Endodermal cell (in vitro differentiated cells): ENCODE results near the gene TRIM14. TPM values are rescaled to one million over a fixed set of nuclear protein-coding genes. Genes with fewer than 3 reads are reported as not detected.

Source experiments
- DNase-seq: peaks from one replicate; pipeline ENCODE4 v3.0.0-alpha.2; 2017
- H3K27ac ChIP-seq: 2 replicates; pipeline ENCODE4 v1.5.1; 2013; ENCODE audit warnings: mild to moderate bottlenecking, low read depth, low read length, moderate library complexity
- H3K27me3 ChIP-seq: 2 replicates; pipeline ENCODE4 v1.6.1; 2013; ENCODE audit warnings: mild to moderate bottlenecking, low read length, moderate library complexity; ENCODE audit not compliant: insufficient read depth, control insufficient read depth, poor library complexity, severe bottlenecking
- H3K36me3 ChIP-seq: 2 replicates; pipeline ENCODE4 v1.7.0; 2013; ENCODE audit warnings: mild to moderate bottlenecking, low read length, moderate library complexity; ENCODE audit not compliant: control insufficient read depth, insufficient read depth
- H3K4me1 ChIP-seq: one replicate; pipeline ENCODE4 v1.7.0; 2013; ENCODE audit warnings: low read length; ENCODE audit not compliant: control insufficient read depth, insufficient read depth
- H3K4me3 ChIP-seq: 2 replicates; pipeline ENCODE4 v1.5.1; 2013; ENCODE audit warnings: mild to moderate bottlenecking, low read length, moderate library complexity
- H3K9ac ChIP-seq: 2 replicates; pipeline ENCODE4 v1.6.1; 2013; ENCODE audit warnings: mild to moderate bottlenecking, low read length, moderate library complexity; ENCODE audit not compliant: poor library complexity, severe bottlenecking; ENCODE audit errors: extremely low read depth
- H3K9me3 ChIP-seq: 2 replicates; pipeline ENCODE4 v1.6.1; 2013; ENCODE audit warnings: mild to moderate bottlenecking, low read length, moderate library complexity; ENCODE audit not compliant: control insufficient read depth
- H3K27ac Mint-ChIP-seq: 2 replicates; pipeline ENCODE4 v1.8.0; 2020; ENCODE audit warnings: mixed read lengths
- H3K27me3 Mint-ChIP-seq: 2 replicates; pipeline ENCODE4 v1.8.0; 2021; ENCODE audit warnings: mild to moderate bottlenecking, mixed read lengths; ENCODE audit not compliant: insufficient read depth
- H3K36me3 Mint-ChIP-seq: 2 replicates; pipeline ENCODE4 v1.8.0; 2020; ENCODE audit warnings: low read depth, mixed read lengths
- H3K4me1 Mint-ChIP-seq: 2 replicates; pipeline ENCODE4 v1.8.0; 2020; ENCODE audit warnings: mixed read lengths
- H3K4me3 Mint-ChIP-seq: 2 replicates; pipeline ENCODE4 v1.8.0; 2020; ENCODE audit warnings: mild to moderate bottlenecking, moderate library complexity, mixed read lengths
- H3K9me3 Mint-ChIP-seq: 2 replicates; pipeline ENCODE4 v1.8.0; 2020; ENCODE audit warnings: mild to moderate bottlenecking, mixed read lengths
- WGBS, 2 experiments: methylation state at CpG; one replicate each; pipeline versions ENCODE4 v1.1.5 to v1.1.7; 2013; ENCODE audit warnings: missing lambda C conversion rate in 2 of 2, mixed read lengths in 1 of 2; ENCODE audit not compliant: insufficient coverage in 1 of 2, insufficient read length in 1 of 2; 5-methylcytosine and 5-hydroxymethylcytosine counted together
- total RNA-seq, 2 donors: library from RNA; stranded (reverse); fragmentation: NEBNext Ultra II Directional in 1 of 2; extraction: Animal tissue kit (Norgen Biotek cat#: 25700) in 1 of 2; gene quantifications; 2 replicates in 1 of 2; 3 replicates in 1 of 2; pipeline ENCODE4 v1.2.1, GENCODE V29; 2021
- TF ChIP-seq, protein P1 (sequence below): fragments of 200-600 bp; sonication (generic); conservative IDR thresholded peaks from 2 replicates; pipeline ENCODE4 v1.5.0; 2021; ENCODE audit warnings: antibody characterized with exemption, mild to moderate bottlenecking

Gene TRIM14
- total RNA-seq, 2 donors from 2014 or later: 3.1 to 5.1 TPM

DNA sequence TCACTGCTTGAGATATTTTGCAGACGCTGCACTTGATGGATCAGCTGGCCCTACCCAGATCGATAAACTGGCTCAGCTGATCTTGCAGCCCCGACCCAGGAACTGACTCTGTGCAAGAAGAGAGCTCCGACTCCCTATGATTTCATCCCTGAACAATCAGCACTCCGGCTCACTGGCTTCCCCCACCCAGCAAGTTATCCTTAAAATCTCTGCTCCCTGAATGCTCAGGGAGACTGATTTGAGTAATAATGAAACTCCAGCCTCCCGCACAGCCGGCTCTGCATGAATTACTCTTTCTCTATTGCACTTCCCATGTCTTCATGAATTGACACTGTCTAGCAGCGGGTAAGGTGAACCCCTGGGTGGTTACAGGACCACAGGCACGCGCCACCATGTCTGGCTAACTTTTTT is 79.4 kb downstream of the TRIM14 start:
- H3K36me3 Mint-ChIP-seq: no peaks in the 10 kb centered on the region
- no peaks in the 10 kb centered on the region for H3K9me3 Mint-ChIP-seq
- H3K4me3 Mint-ChIP-seq: no peak overlapping the region
- no peak overlapping the region for H3K9ac ChIP-seq
- peaks cover 21% of the 10 kb centered on the region for H3K27me3 Mint-ChIP-seq
- no peak overlapping the region for H3K27ac Mint-ChIP-seq
- H3K27me3 ChIP-seq: peaks cover 4% of the 10 kb centered on the region
- TF ChIP-seq, protein P1, sequence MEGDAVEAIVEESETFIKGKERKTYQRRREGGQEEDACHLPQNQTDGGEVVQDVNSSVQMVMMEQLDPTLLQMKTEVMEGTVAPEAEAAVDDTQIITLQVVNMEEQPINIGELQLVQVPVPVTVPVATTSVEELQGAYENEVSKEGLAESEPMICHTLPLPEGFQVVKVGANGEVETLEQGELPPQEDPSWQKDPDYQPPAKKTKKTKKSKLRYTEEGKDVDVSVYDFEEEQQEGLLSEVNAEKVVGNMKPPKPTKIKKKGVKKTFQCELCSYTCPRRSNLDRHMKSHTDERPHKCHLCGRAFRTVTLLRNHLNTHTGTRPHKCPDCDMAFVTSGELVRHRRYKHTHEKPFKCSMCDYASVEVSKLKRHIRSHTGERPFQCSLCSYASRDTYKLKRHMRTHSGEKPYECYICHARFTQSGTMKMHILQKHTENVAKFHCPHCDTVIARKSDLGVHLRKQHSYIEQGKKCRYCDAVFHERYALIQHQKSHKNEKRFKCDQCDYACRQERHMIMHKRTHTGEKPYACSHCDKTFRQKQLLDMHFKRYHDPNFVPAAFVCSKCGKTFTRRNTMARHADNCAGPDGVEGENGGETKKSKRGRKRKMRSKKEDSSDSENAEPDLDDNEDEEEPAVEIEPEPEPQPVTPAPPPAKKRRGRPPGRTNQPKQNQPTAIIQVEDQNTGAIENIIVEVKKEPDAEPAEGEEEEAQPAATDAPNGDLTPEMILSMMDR: no peak
- no peak overlapping the region for H3K4me3 ChIP-seq
- H3K4me1 Mint-ChIP-seq: no peaks in the 10 kb centered on the region
- DNase-seq: peak; percentile 32
- no peaks in the 10 kb centered on the region for H3K9me3 ChIP-seq
- H3K36me3 ChIP-seq: no peaks in the 10 kb centered on the region
- no peak overlapping the region for H3K27ac ChIP-seq
- WGBS, 2 experiments: 83 to 94% methylated on average over 6 to 10 of the region's 10 CpGs
- H3K4me1 ChIP-seq: no peaks in the 10 kb centered on the region

DNA sequence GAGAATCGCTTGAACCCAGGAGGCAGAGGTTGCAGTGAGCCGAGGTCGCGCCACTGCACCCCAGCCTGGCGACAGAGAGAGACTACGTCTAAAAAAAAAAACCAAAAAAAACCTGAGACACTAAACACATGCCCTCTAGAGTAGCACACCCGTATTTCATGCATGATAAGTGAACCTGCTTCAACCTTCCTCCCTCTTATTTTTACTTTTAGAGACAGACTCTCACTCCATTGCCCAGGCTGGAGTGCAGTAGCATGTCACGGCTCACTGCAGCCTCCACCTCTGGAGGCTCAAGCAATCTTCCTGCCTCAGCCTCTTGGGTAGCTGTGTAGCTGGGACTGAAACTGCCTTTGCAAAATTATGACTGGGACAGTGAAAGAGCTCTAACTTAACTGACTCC is 80.1 kb downstream of the TRIM14 start:
- Histone ChIP-seq H3K4me1 (no peaks in the 10 kb centered on the region), H3K27ac (no peak overlapping the region), H3K9me3 (no peaks in the 10 kb centered on the region), H3K4me3 (no peak overlapping the region), H3K27me3 (peaks cover 4% of the 10 kb centered on the region), H3K36me3 (no peaks in the 10 kb centered on the region), H3K9ac (no peak overlapping the region)
- 78 to 93% methylated on average over 2 to 8 of the region's 8 CpGs for WGBS, 2 experiments
- peaks cover 25% of the 10 kb centered on the region for H3K27me3 Mint-ChIP-seq
- no peaks in the 10 kb centered on the region for H3K36me3 Mint-ChIP-seq
- no peak overlapping the region for H3K27ac Mint-ChIP-seq
- peak; percentile 24 for DNase-seq
- no peaks in the 10 kb centered on the region for H3K4me1 Mint-ChIP-seq
- no peaks in the 10 kb centered on the region for H3K9me3 Mint-ChIP-seq
- TF ChIP-seq, protein P1: no peak
- H3K4me3 Mint-ChIP-seq: no peak overlapping the region

DNA sequence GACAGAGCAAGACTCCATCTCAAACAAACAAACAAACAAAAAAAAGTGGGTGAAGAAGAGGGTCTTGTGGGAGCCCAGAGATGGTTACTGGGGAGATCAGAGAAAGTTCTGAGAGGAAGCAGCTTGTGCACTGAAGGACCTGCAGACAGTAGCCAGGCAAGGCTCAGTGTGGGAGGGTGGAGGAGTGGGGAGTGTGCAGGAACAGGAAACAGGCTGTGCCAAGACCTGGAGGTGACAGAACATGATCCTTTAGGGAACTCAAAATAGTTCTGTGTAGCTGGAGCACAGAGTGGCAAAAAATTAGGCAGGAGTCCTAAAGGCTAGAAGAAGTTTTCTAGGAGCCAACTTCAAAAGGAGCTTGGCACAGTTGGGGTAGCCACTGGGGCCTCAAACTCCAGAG is 81.7 kb downstream of the TRIM14 start:
- peaks cover 4% of the 10 kb centered on the region for H3K27me3 ChIP-seq
- no peaks in the 10 kb centered on the region for H3K9me3 Mint-ChIP-seq
- H3K4me3 ChIP-seq: no peak overlapping the region
- TF ChIP-seq, protein P1: no peak
- H3K27me3 Mint-ChIP-seq: peaks cover 26% of the 10 kb centered on the region
- no peaks in the 10 kb centered on the region for H3K4me1 ChIP-seq
- no peaks in the 10 kb centered on the region for H3K36me3 Mint-ChIP-seq
- H3K9ac ChIP-seq: no peak overlapping the region
- H3K36me3 ChIP-seq: no peaks in the 10 kb centered on the region
- H3K4me1 Mint-ChIP-seq: no peaks in the 10 kb centered on the region
- H3K9me3 ChIP-seq: no peaks in the 10 kb centered on the region
- no peak overlapping the region for H3K4me3 Mint-ChIP-seq
- no peak overlapping the region for H3K27ac Mint-ChIP-seq
- H3K27ac ChIP-seq: no peak overlapping the region
- no peak for DNase-seq
